SU-DHL-6 (cell line): ENCODE measurements around the gene EZH1.

Experiments used
- H2AFZ ChIP-seq: fragments of 200-600 bp; sonication (generic); 2 replicates; pipeline ENCODE4 v1.6.1; 2014; ENCODE audit warnings: low read depth, mild to moderate bottlenecking, moderate library complexity, mixed read lengths, antibody characterized with exemption, low read length; ENCODE audit not compliant: severe bottlenecking
- H3F3A ChIP-seq: fragments of 200-600 bp; shearing (Covaris generic); 2 replicates; pipeline ENCODE4 v1.6.0; 2016; ENCODE audit warnings: antibody characterized with exemption, mild to moderate bottlenecking; ENCODE audit not compliant: insufficient read depth
- H3K27ac ChIP-seq: fragments of 200-600 bp; sonication (generic); 2 replicates; pipeline ENCODE4 v1.5.1; 2016; ENCODE audit warnings: low read depth, mild to moderate bottlenecking, low read length, moderate library complexity, mixed read lengths
- H3K27me3 ChIP-seq: fragments of 200-600 bp; sonication (generic), shearing (Covaris generic); 2 replicates; pipeline ENCODE4 v1.6.0; 2014; ENCODE audit warnings: mild to moderate bottlenecking, low read length
- H3K36me3 ChIP-seq: fragments of 200-600 bp; sonication (generic); 2 replicates; pipeline ENCODE4 v1.6.1; 2014; ENCODE audit warnings: mild to moderate bottlenecking, low read length, mixed read lengths
- H3K4me2 ChIP-seq: fragments of 300-600, 200-600 bp; shearing (Covaris generic), sonication (generic); 2 replicates; pipeline ENCODE4 v1.6.0; 2014; ENCODE audit warnings: low read length, low read depth, mild to moderate bottlenecking; ENCODE audit not compliant: poor library complexity, severe bottlenecking
- H3K4me3 ChIP-seq: fragments of 200-600 bp; sonication (generic); 2 replicates; pipeline ENCODE4 v1.5.1; 2014; ENCODE audit warnings: antibody characterized with exemption, low read length, mild to moderate bottlenecking, mixed read lengths; ENCODE audit not compliant: insufficient read depth, poor library complexity, severe bottlenecking
- H3K79me2 ChIP-seq: fragments of 200-600 bp; sonication (generic); 2 replicates; pipeline ENCODE4 v1.6.1; 2014; ENCODE audit warnings: mild to moderate bottlenecking, low read length, moderate library complexity; ENCODE audit not compliant: insufficient read depth
- H3K9ac ChIP-seq: fragments of 200-600 bp; sonication (generic); 2 replicates; pipeline ENCODE4 v1.7.0; 2014; ENCODE audit warnings: mild to moderate bottlenecking, low read length
- H3K9me2 ChIP-seq: fragments of 200-600 bp; sonication (generic); replicated peaks from 2 replicates; pipeline ENCODE4 v1.6.1; 2014; ENCODE audit warnings: low read length; ENCODE audit not compliant: insufficient read depth
- H3K9me3 ChIP-seq: fragments of 200-600 bp; sonication (generic); 2 replicates; pipeline ENCODE4 v1.6.1; 2014; ENCODE audit warnings: low read length, mixed read lengths; ENCODE audit not compliant: insufficient read depth
- H4K20me1 ChIP-seq: fragments of 200-600 bp; sonication (generic); 2 replicates; pipeline ENCODE4 v1.6.1; 2014; ENCODE audit warnings: low read depth, mild to moderate bottlenecking, antibody characterized with exemption, low read length, moderate library complexity, mixed read lengths
- CTCF ChIP-seq: fragments of 200-600 bp; sonication (generic); IDR thresholded peaks from one replicate; pipeline ENCODE4 v1.5.1; 2017; ENCODE audit warnings: antibody characterized with exemption, mild to moderate bottlenecking, low read length, moderate library complexity; ENCODE audit not compliant: insufficient read depth, poor library complexity, severe bottlenecking
- EZH2phosphoT487 ChIP-seq: fragments of 200-600 bp; sonication (generic), shearing (Covaris generic); conservative IDR thresholded peaks from 2 replicates; pipeline ENCODE4 v1.6.1; 2018; ENCODE audit warnings: mild to moderate bottlenecking, antibody characterized with exemption, low read length, moderate library complexity, mixed read lengths

EZH1 gene

DNA sequence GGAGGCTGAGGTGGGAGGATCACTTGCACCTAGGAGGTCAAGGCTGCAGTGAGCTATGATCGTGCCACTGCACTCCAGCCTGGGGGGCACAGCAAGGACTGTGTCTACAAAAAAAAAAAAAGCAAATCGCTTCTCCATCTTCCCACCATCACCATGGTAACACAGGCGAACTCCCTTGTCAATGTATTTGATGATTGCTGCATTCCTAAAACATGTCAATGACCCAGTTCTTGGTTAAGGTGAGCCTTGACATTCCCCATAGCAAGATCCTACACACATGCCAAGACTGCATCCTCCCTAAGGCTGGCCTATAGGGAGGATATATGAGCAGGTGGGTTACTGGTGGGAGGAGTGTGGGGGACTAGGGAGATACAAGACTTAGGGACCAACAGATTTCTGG is 50.3 kb downstream of the EZH1 start:
- no peaks in the 10 kb centered on the region for H3K27me3 ChIP-seq
- no peak overlapping the region for H3K4me3 ChIP-seq
- no peaks in the 10 kb centered on the region for H4K20me1 ChIP-seq
- H3K79me2 ChIP-seq, result no peaks in the 10 kb centered on the region
- no peak for TF ChIP-seq CTCF
- TF ChIP-seq EZH2phosphoT487, result no peak
- H3K4me2 ChIP-seq, result no peak overlapping the region
- no peak overlapping the region for H2AFZ ChIP-seq
- no peaks in the 10 kb centered on the region for H3K9me3 ChIP-seq
- H3F3A ChIP-seq, result no peaks in the 10 kb centered on the region
- H3K27ac ChIP-seq, result no peak overlapping the region
- no peak overlapping the region for H3K9ac ChIP-seq
- no peaks in the 10 kb centered on the region for H3K36me3 ChIP-seq
- no peaks in the 10 kb centered on the region for H3K9me2 ChIP-seq

- Histone ChIP-seq H2AFZ (no peak overlapping the region), H3K9me3 (no peaks in the 10 kb centered on the region), H3K27ac (no peak overlapping the region), H3K36me3 (no peaks in the 10 kb centered on the region), H3K27me3 (no peaks in the 10 kb centered on the region), H4K20me1 (no peaks in the 10 kb centered on the region), H3K4me2 (no peak overlapping the region), H3K9ac (no peak overlapping the region), H3K79me2 (no peaks in the 10 kb centered on the region), H3K4me3 (no peak overlapping the region), H3K9me2 (no peaks in the 10 kb centered on the region), H3F3A (no peaks in the 10 kb centered on the region)
- TF ChIP-seq CTCF (no peak), EZH2phosphoT487 (no peak)
Observed at GRCh38 chr17:42692489-42692888, 52.4 kb downstream of the EZH1 start.

- no peak overlapping the region for H3K9ac ChIP-seq
- no peak for TF ChIP-seq EZH2phosphoT487
- no peak for TF ChIP-seq CTCF
- H3K4me3 ChIP-seq, result no peak overlapping the region
- no peaks in the 10 kb centered on the region for H3K9me2 ChIP-seq
- H4K20me1 ChIP-seq, result no peaks in the 10 kb centered on the region
- no peaks in the 10 kb centered on the region for H3K27me3 ChIP-seq
- no peaks in the 10 kb centered on the region for H3K36me3 ChIP-seq
- H3K9me3 ChIP-seq, result no peaks in the 10 kb centered on the region
- H3K4me2 ChIP-seq, result no peak overlapping the region
- H3F3A ChIP-seq, result no peaks in the 10 kb centered on the region
- no peaks in the 10 kb centered on the region for H3K79me2 ChIP-seq
- H2AFZ ChIP-seq, result no peak overlapping the region
- H3K27ac ChIP-seq, result no peak overlapping the region
Observed at GRCh38 chr17:42691021-42691545, 53.8 kb downstream of the EZH1 start.
